ENCODE results near the gene DCDC1.

DCDC1 gene

GRCh38 chr11:30911247-30911646, 458.3 kb downstream of the DCDC1 start:
- no peaks in the 10 kb centered on the region for H3K9me3 ChIP-seq (ENCODE audit: low read depth, low read length)
- no peak overlapping the region for H3K27ac ChIP-seq
- H3K36me3 ChIP-seq (ENCODE audit: insufficient read depth, low read length) = no peaks in the 10 kb centered on the region
- no peak for TF ChIP-seq FOXP2 (optimal IDR thresholded peaks at IDR 0.05; ENCODE audit: control extremely low read depth, extremely low read length, insufficient read depth)
- TF ChIP-seq POLR2AphosphoS5 (IDR thresholded peaks at IDR 0.05; ENCODE audit: borderline replicate concordance, low read depth, low read length) = no peak
- TF ChIP-seq EZH2 (IDR thresholded peaks at IDR 0.05) = no peak
- no peak overlapping the region for H3K9ac ChIP-seq (ENCODE audit: insufficient read length)
- DNase-seq (ENCODE audit: low read depth, low spot score) = no peak
- no peak overlapping the region for H3K4me3 ChIP-seq

DNA sequence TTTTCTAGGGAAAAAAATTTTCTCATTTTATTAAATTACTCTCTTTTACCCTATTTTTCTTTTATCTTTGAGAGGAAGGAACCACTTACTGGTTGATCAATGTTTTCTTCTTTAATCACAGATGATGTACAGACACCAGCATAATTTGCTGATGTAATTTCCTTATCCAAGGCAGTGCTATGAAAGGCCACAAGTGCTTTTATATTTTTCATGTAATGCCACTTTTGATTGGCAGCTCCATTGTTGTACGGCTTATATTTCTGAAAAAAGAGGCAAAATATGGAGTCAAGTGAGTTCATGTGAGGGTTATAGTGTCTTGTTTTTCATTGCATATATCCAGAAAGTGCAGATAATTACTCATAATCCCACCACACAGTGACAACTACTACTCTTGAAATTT, 460.7 kb downstream of the DCDC1 start:
- Histone ChIP-seq H3K27ac (no peak overlapping the region), H3K36me3 (ENCODE audit: insufficient read depth, low read length) (no peaks in the 10 kb centered on the region), H3K9ac (ENCODE audit: insufficient read length) (no peak overlapping the region), H3K9me3 (ENCODE audit: low read depth, low read length) (no peaks in the 10 kb centered on the region), H3K4me3 (no peak overlapping the region)
- DNase-seq (ENCODE audit: low read depth, low spot score) = no peak
- TF ChIP-seq EZH2 (IDR thresholded peaks at IDR 0.05) (no peak), FOXP2 (optimal IDR thresholded peaks at IDR 0.05; ENCODE audit: control extremely low read depth, extremely low read length, insufficient read depth) (no peak), POLR2AphosphoS5 (IDR thresholded peaks at IDR 0.05; ENCODE audit: borderline replicate concordance, low read depth, low read length) (no peak)

- no peak overlapping the region for H3K27ac ChIP-seq
- no peak overlapping the region for H3K4me3 ChIP-seq
- TF ChIP-seq POLR2AphosphoS5 (IDR thresholded peaks at IDR 0.05; ENCODE audit: borderline replicate concordance, low read depth, low read length) (no peak), EZH2 (IDR thresholded peaks at IDR 0.05) (no peak), FOXP2 (optimal IDR thresholded peaks at IDR 0.05; ENCODE audit: control extremely low read depth, extremely low read length, insufficient read depth) (no peak)
- DNase-seq (ENCODE audit: low read depth, low spot score) = no peak
- H3K9me3 ChIP-seq (ENCODE audit: low read depth, low read length) = no peaks in the 10 kb centered on the region
- H3K36me3 ChIP-seq (ENCODE audit: insufficient read depth, low read length) = no peaks in the 10 kb centered on the region
- H3K9ac ChIP-seq (ENCODE audit: insufficient read length) = no peak overlapping the region
These were observed 461.3 kb downstream of the DCDC1 start for GRCh38 chr11:30908272-30908671.

DNA sequence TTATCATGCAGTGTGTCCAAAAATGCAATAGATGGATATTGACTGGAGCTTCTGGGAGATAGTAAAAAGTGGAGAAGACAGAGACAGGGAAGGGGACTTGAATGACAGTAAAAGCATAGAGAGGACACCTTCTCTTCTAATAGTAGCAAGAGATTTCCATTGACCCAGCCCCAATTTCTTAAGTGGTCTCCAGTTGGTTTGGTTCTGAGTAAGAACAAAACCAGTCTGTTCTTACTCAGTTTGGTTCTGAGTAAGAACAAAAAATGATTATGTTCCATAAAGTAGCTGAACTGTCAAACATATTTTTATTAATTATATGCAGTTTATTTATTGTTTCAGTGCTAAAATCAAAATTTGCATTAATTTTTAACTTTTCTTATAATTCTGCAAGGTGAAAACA, 466.6 kb downstream of the DCDC1 start:
- no peaks in the 10 kb centered on the region for H3K9me3 ChIP-seq (ENCODE audit: low read depth, low read length)
- TF ChIP-seq FOXP2 (optimal IDR thresholded peaks at IDR 0.05; ENCODE audit: control extremely low read depth, extremely low read length, insufficient read depth) (no peak), POLR2AphosphoS5 (IDR thresholded peaks at IDR 0.05; ENCODE audit: borderline replicate concordance, low read depth, low read length) (no peak), EZH2 (IDR thresholded peaks at IDR 0.05) (no peak)
- H3K9ac ChIP-seq (ENCODE audit: insufficient read length) = no peak overlapping the region
- no peak overlapping the region for H3K4me3 ChIP-seq
- no peak for DNase-seq (ENCODE audit: low read depth, low spot score)
- H3K36me3 ChIP-seq (ENCODE audit: insufficient read depth, low read length) = no peaks in the 10 kb centered on the region
- no peak overlapping the region for H3K27ac ChIP-seq

DNA sequence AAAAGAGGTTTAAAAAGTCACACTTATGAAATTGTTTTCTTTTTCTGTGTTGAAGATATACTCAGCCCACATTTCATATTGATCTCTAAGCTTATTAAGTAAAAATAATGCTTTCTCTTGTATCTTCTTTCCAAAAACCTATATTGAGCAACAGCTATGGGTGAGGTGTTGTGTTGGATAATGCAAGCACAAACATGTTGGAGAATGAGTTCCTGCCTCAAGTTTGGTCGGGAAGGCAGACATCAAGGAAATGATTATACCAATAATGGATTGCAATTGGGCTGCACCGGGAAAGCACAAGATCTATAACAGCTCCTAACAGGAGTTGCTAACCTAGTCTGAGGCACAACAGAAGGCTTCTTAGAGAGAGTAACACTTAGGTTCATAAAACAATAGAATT, 474.5 kb downstream of the DCDC1 start:
- H3K9me3 ChIP-seq (ENCODE audit: low read depth, low read length) = no peaks in the 10 kb centered on the region
- H3K27ac ChIP-seq = no peak overlapping the region
- TF ChIP-seq POLR2AphosphoS5 (IDR thresholded peaks at IDR 0.05; ENCODE audit: borderline replicate concordance, low read depth, low read length) (no peak), EZH2 (IDR thresholded peaks at IDR 0.05) (no peak), FOXP2 (optimal IDR thresholded peaks at IDR 0.05; ENCODE audit: control extremely low read depth, extremely low read length, insufficient read depth) (no peak)
- no peaks in the 10 kb centered on the region for H3K36me3 ChIP-seq (ENCODE audit: insufficient read depth, low read length)
- DNase-seq (ENCODE audit: low read depth, low spot score) = no peak
- no peak overlapping the region for H3K9ac ChIP-seq (ENCODE audit: insufficient read length)
- H3K4me3 ChIP-seq = no peak overlapping the region

- Histone ChIP-seq H3K36me3 (ENCODE audit: insufficient read depth, low read length) (no peaks in the 10 kb centered on the region), H3K27ac (no peak overlapping the region), H3K9ac (ENCODE audit: insufficient read length) (no peak overlapping the region), H3K9me3 (ENCODE audit: low read depth, low read length) (no peaks in the 10 kb centered on the region), H3K4me3 (no peak overlapping the region)
- no peak for DNase-seq (ENCODE audit: low read depth, low spot score)
- no peak for TF ChIP-seq FOXP2 (optimal IDR thresholded peaks at IDR 0.05; ENCODE audit: control extremely low read depth, extremely low read length, insufficient read depth)
- no peak for TF ChIP-seq POLR2AphosphoS5 (IDR thresholded peaks at IDR 0.05; ENCODE audit: borderline replicate concordance, low read depth, low read length)
- TF ChIP-seq EZH2 (IDR thresholded peaks at IDR 0.05) = no peak
These were observed 476.2 kb downstream of the DCDC1 start for GRCh38 chr11:30893318-30893717.

- H3K9ac ChIP-seq (ENCODE audit: insufficient read length) = no peak overlapping the region
- DNase-seq (ENCODE audit: low read depth, low spot score) = no peak
- H3K4me3 ChIP-seq = no peak overlapping the region
- no peaks in the 10 kb centered on the region for H3K9me3 ChIP-seq (ENCODE audit: low read depth, low read length)
- no peaks in the 10 kb centered on the region for H3K36me3 ChIP-seq (ENCODE audit: insufficient read depth, low read length)
- TF ChIP-seq POLR2AphosphoS5 (IDR thresholded peaks at IDR 0.05; ENCODE audit: borderline replicate concordance, low read depth, low read length) (no peak), EZH2 (IDR thresholded peaks at IDR 0.05) (no peak), FOXP2 (optimal IDR thresholded peaks at IDR 0.05; ENCODE audit: control extremely low read depth, extremely low read length, insufficient read depth) (no peak)
- H3K27ac ChIP-seq = no peak overlapping the region
These were observed 480.3 kb downstream of the DCDC1 start for GRCh38 chr11:30889143-30889794.

DNA sequence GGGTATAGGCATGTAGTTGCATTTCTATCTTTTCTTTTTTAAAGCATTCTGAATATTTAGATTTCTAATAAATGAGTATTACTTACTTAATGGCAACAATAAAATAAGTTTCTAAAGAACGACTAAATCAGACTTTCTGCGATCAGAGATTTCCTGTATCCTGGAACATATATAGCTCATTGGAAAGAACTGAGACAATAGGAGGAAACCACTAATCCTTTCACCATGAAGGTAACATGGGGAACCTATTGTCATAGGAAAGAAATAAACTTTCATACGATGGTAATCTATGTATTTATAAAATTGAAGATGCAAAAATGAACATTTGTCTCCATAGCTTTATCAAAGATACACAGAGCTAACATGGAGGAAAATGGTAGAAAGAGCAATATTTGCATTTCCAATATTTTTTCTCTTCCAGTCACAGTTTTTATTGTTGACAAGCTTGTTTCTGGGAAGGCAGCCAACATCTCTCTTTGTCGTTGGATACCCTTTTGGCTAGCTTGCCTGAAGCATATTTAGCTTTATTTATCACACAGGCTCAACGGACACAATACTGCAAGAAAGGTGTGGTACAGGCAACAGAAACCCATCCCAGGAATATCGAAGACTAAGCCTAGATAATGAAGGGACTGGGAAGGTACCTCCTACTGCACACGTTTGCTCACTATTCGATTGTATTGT, 490.1 kb downstream of the DCDC1 start:
- no peak overlapping the region for H3K9ac ChIP-seq (ENCODE audit: insufficient read length)
- no peaks in the 10 kb centered on the region for H3K36me3 ChIP-seq (ENCODE audit: insufficient read depth, low read length)
- DNase-seq (ENCODE audit: low read depth, low spot score) = no peak
- H3K27ac ChIP-seq = no peak overlapping the region
- H3K4me3 ChIP-seq = no peak overlapping the region
- H3K9me3 ChIP-seq (ENCODE audit: low read depth, low read length) = no peaks in the 10 kb centered on the region
- TF ChIP-seq FOXP2 (optimal IDR thresholded peaks at IDR 0.05; ENCODE audit: control extremely low read depth, extremely low read length, insufficient read depth) (no peak), POLR2AphosphoS5 (IDR thresholded peaks at IDR 0.05; ENCODE audit: borderline replicate concordance, low read depth, low read length) (no peak), EZH2 (IDR thresholded peaks at IDR 0.05) (no peak)

Measured in SK-N-MC (cell line).